ENCODE measurements around the gene UBE2O.

Gene UBE2O

GRCh38 chr17:76399175-76400172 lies 53.5 kb downstream of the UBE2O start:
- Histone ChIP-seq H3K4me2 (no peak overlapping the region), H3K9me3 (replicated peaks in 1 of 11) (no peaks in the 10 kb centered on the region), H4K20me1 (peaks cover 14 to 88% (median 37%) of the 10 kb centered on the region in 11 experiments; a peak in 18 of 22 replicates), H3K27ac (no peak overlapping the region), H3K27me3 (no peaks in the 10 kb centered on the region), H3K36me3 (peaks cover 95 to 100% (median 98%) of the 10 kb centered on the region in 11 experiments), H3K4me3 (no peak overlapping the region), H3K9ac (no peak overlapping the region), H3K4me1 (peaks cover 0 to 12% (median 0%) of the 10 kb centered on the region in 10 experiments; a peak in 3 of 20 replicates)
- TF ChIP-seq Cebpa-rat (IDR thresholded peaks at IDR 0.05), result no peak

DNA sequence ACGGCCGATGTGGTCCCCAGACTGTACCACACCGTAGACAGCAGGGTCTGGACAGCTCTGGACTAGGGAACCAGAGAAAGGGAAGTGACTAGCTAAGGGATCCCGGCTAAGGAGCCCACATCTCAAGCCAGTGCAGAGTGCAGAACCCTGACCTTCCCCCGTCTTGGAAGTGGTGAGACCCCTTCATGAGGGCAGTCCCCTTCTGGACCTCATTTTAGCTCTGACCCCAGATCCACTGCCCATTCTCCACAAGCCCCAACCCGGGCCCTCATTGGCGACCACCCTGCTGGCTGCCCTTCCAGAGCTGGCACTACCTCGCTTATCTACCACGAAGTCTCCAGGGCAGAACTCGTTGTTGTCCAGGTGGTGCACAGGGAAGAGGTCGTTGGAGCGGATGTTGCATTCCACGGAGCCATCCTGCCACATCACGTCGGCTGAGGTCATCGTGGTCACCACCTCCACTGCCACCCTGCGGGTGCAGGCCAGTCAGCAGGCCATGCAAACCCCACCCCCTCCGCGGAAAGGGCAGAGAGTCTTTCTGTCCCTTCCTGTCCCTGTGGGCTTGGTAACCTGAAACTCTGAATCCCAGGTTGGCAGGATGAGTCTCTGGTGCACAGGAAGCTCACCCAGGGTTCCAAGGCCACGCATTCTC lies 54.3 kb downstream of the UBE2O start:
- Histone ChIP-seq H3K4me3 (no peak overlapping the region), H3K27ac (no peak overlapping the region), H3K27me3 (no peaks in the 10 kb centered on the region), H3K4me1 (peaks cover 0 to 12% (median 0%) of the 10 kb centered on the region in 10 experiments; a peak in 3 of 20 replicates), H4K20me1 (peaks cover 8 to 80% (median 32%) of the 10 kb centered on the region in 11 experiments; a peak in 18 of 22 replicates), H3K9ac (no peak overlapping the region), H3K4me2 (no peak overlapping the region), H3K36me3 (peaks cover 95 to 100% (median 98%) of the 10 kb centered on the region in 11 experiments), H3K9me3 (replicated peaks in 1 of 11) (no peaks in the 10 kb centered on the region)
- TF ChIP-seq Cebpa-rat (IDR thresholded peaks at IDR 0.05), result no peak

GRCh38 chr17:76397687-76398522 lies 55.0 kb downstream of the UBE2O start:
- Histone ChIP-seq H3K4me3 (no peak overlapping the region), H3K36me3 (peaks cover 91 to 100% (median 97%) of the 10 kb centered on the region in 11 experiments), H3K27ac (no peak overlapping the region), H3K27me3 (no peaks in the 10 kb centered on the region), H3K4me2 (no peak overlapping the region), H3K9me3 (replicated peaks in 1 of 11) (no peaks in the 10 kb centered on the region), H4K20me1 (peaks cover 8 to 73% (median 29%) of the 10 kb centered on the region in 11 experiments; a peak in 18 of 22 replicates), H3K4me1 (peaks cover 0 to 12% (median 0%) of the 10 kb centered on the region in 10 experiments; a peak in 3 of 20 replicates), H3K9ac (no peak overlapping the region)
- no peak for TF ChIP-seq Cebpa-rat (IDR thresholded peaks at IDR 0.05)

- H3K4me3 ChIP-seq, result no peak overlapping the region
- H3K4me2 ChIP-seq, result no peak overlapping the region
- H3K27me3 ChIP-seq, result no peaks in the 10 kb centered on the region
- TF ChIP-seq Cebpa-rat (IDR thresholded peaks at IDR 0.05), result no peak
- peaks cover 0 to 12% (median 0%) of the 10 kb centered on the region in 10 experiments; a peak in 3 of 20 replicates for H3K4me1 ChIP-seq
- H4K20me1 ChIP-seq, result peaks cover 8 to 68% (median 25%) of the 10 kb centered on the region in 11 experiments; a peak in 17 of 22 replicates
- peak overlapping the region in 2 of 11 experiments; percentile 26 to 31; a peak in 1 of 22 replicates for H3K9ac ChIP-seq
- no peak overlapping the region for H3K27ac ChIP-seq
- H3K36me3 ChIP-seq, result peaks cover 84 to 100% (median 97%) of the 10 kb centered on the region in 11 experiments
- no peaks in the 10 kb centered on the region for H3K9me3 ChIP-seq (replicated peaks in 1 of 11)
Measured at GRCh38 chr17:76397184-76397583, 55.8 kb downstream of the UBE2O start.

DNA sequence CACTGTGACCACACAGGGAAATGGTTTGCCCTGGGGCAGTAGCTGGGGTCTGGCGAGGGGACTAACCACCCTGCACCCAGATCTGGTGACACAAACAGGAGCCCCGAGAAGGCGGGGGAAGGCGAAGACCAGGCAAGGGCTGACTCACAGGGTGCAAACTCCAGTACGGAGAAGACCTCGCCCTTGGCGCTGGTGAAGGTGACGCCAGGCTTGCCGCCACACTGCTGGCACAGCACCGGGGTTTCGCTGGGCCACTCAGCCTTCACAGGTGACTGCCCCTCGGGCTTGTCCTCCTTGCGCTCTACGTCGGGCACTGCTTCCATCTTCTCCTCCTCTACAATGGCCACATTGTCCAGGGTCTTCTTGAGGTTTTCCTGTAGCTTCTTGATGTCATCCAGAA lies 57.0 kb downstream of the UBE2O start:
- TF ChIP-seq Cebpa-rat (IDR thresholded peaks at IDR 0.05), result no peak
- Histone ChIP-seq H3K9ac (no peak overlapping the region), H3K27ac (no peak overlapping the region), H3K9me3 (replicated peaks in 1 of 11) (no peaks in the 10 kb centered on the region), H3K27me3 (no peaks in the 10 kb centered on the region), H3K4me3 (no peak overlapping the region), H3K4me2 (no peak overlapping the region), H3K4me1 (peaks cover 0 to 12% (median 0%) of the 10 kb centered on the region in 10 experiments; a peak in 3 of 20 replicates), H3K36me3 (peaks cover 80 to 99% (median 97%) of the 10 kb centered on the region in 11 experiments), H4K20me1 (peaks cover 8 to 63% (median 25%) of the 10 kb centered on the region in 11 experiments; a peak in 17 of 22 replicates)

DNA sequence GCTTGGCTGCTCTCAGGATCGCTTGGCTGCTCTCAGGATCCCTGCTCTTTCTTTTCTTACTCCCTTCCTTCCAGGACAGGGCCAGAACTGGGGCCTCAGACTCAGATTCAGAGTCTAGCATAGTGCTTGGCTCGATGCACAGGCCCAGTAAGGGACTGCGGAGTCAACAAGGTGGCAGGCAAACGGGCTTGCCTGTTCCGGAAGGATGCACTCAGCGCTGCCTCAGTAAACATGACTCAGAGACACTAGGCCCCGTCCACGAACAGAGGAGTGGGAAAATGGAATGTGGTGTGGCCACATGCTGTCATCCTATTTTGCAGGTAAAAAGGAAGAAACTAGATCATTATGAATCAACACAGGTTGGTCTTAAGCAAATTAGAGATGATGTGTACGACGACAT lies 58.8 kb downstream of the UBE2O start:
- Histone ChIP-seq H3K9me3 (replicated peaks in 1 of 11) (no peaks in the 10 kb centered on the region), H4K20me1 (peaks cover 8 to 63% (median 22%) of the 10 kb centered on the region in 11 experiments; a peak in 18 of 22 replicates), H3K4me1 (peaks cover 0 to 12% (median 2%) of the 10 kb centered on the region in 10 experiments; a peak in 4 of 20 replicates), H3K4me2 (no peak overlapping the region), H3K27me3 (no peaks in the 10 kb centered on the region), H3K27ac (no peak overlapping the region), H3K36me3 (peaks cover 75 to 99% (median 95%) of the 10 kb centered on the region in 11 experiments), H3K9ac (peak overlapping the region in 2 of 11 experiments; percentile 14 to 23; a peak in 1 of 22 replicates), H3K4me3 (no peak overlapping the region)
- TF ChIP-seq Cebpa-rat (IDR thresholded peaks at IDR 0.05), result no peak

- no peak overlapping the region for H3K4me2 ChIP-seq
- H3K9me3 ChIP-seq (replicated peaks in 1 of 11), result no peaks in the 10 kb centered on the region
- H3K4me3 ChIP-seq, result no peak overlapping the region
- H3K27ac ChIP-seq, result no peak overlapping the region
- H3K9ac ChIP-seq, result no peak overlapping the region
- peaks cover 0 to 62% (median 17%) of the 10 kb centered on the region in 11 experiments; a peak in 15 of 22 replicates for H4K20me1 ChIP-seq
- H3K36me3 ChIP-seq, result peaks cover 48 to 77% (median 73%) of the 10 kb centered on the region in 11 experiments
- peaks cover 4 to 25% (median 18%) of the 10 kb centered on the region in 10 experiments; a peak in 19 of 20 replicates for H3K4me1 ChIP-seq
- no peak for TF ChIP-seq Cebpa-rat (IDR thresholded peaks at IDR 0.05)
- H3K27me3 ChIP-seq, result peaks cover 0 to 8% (median 3%) of the 10 kb centered on the region in 11 experiments; a peak in 19 of 22 replicates
Measured at GRCh38 chr17:76391200-76391715, 61.7 kb downstream of the UBE2O start.

- Histone ChIP-seq H3K4me3 (no peak overlapping the region), H3K9ac (no peak overlapping the region), H3K27ac (no peak overlapping the region), H3K4me2 (no peak overlapping the region), H3K4me1 (peaks cover 15 to 38% (median 31%) of the 10 kb centered on the region in 10 experiments), H3K36me3 (peaks cover 36 to 64% (median 60%) of the 10 kb centered on the region in 11 experiments), H3K9me3 (replicated peaks in 1 of 11) (no peaks in the 10 kb centered on the region), H4K20me1 (peaks cover 0 to 63% (median 24%) of the 10 kb centered on the region in 11 experiments; a peak in 18 of 22 replicates), H3K27me3 (peaks cover 11 to 20% (median 15%) of the 10 kb centered on the region in 11 experiments)
- no peak for TF ChIP-seq Cebpa-rat (IDR thresholded peaks at IDR 0.05)
Measured at GRCh38 chr17:76390003-76390421, 62.9 kb downstream of the UBE2O start.

All from BLaER1 treated with 17β-estradiol and CSF1 and Interleukin-3, amounts not matched to agents 10 nM and 100 nM (cell line).